Occipital lobe (tissue), 2 donors: ENCODE data around the gene FGF3. TPM values are rescaled to one million over a fixed set of nuclear protein-coding genes. Genes with fewer than 3 reads are reported as not detected.
"Not testable (repeated sequence)": the region's sequence is repeated elsewhere in the genome, so short reads cannot be mapped to it uniquely, and the experiment has no call there.

Experiments used
- DNase-seq: peaks from one replicate; lab custom pipeline; 2025; lab: John Stamatoyannopoulos, UW
- total RNA-seq: library from RNA; depleted of rRNA; stranded (reverse); fragments of >200 nt; gene quantifications from one replicate; pipeline ENCODE4 v1.2.3, GENCODE V29; 2014

Gene FGF3
- total RNA-seq, 1 donor from 2014 or later, result not detected

- no peak for DNase-seq
Measured at GRCh38 chr11:69773626-69774353, 45.4 kb downstream of the FGF3 start.

- no peak for DNase-seq
Measured at GRCh38 chr11:69771466-69771865, 47.8 kb downstream of the FGF3 start.

GRCh38 chr11:69770540-69770939, 48.7 kb downstream of the FGF3 start:
- no peak for DNase-seq

- DNase-seq, result no peak
Measured at GRCh38 chr11:69765498-69765995, 53.7 kb downstream of the FGF3 start.

GRCh38 chr11:69764918-69765317, 54.3 kb downstream of the FGF3 start:
- not testable (repeated sequence) for DNase-seq

- DNase-seq, result no peak
Measured at GRCh38 chr11:69760319-69760718, 58.9 kb downstream of the FGF3 start.

Other genes with a start within 250 kb of the FGF3 start
- gene CCND1, start 178.3 kb downstream of the FGF3 start, total RNA-seq, result 14.0 TPM
- gene LTO1, start 144.1 kb downstream of the FGF3 start, total RNA-seq, result 17.9 TPM
- not detected for gene FGF19, start 115.4 kb downstream of the FGF3 start, total RNA-seq
- gene FGF4, start 44.1 kb downstream of the FGF3 start, total RNA-seq, result not detected